Midbrain (tissue), 1 donor: ENCODE measurements around the gene RBM18.

Source experiments
- DNase-seq: peaks from one replicate; lab custom pipeline; 2025; lab: John Stamatoyannopoulos, UW

The RBM18 gene

DNA sequence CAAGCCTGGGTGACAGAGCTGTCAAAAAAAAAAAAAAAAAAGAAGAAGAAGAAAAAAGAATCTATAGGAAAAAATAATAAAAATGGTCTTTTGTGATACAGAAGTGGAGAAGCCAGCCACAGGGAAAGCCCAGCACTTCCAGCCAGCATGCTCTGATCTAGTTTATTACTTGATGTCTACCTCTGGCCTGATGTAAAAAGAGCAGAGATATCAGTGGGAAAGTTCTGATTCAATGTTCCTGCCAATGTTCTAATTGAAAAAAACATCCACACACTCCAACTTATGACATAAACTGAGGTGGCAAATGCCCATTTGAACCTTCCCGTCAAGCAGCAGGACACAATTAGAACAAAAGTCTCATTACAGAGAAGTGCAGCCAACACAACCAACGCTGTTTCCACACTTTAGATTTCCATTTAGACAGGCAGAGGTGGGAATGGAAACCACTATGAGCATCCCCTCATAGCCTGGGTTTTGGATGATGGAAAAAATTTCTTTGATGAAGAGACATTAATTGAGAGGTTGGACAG is 5.7 kb downstream of the RBM18 start:
- DNase-seq: no peak

GRCh38 chr9:122256206-122256605 is 8.4 kb downstream of the RBM18 start:
- no peak for DNase-seq

- DNase-seq: no peak
Observed at GRCh38 chr9:122254761-122255160, 9.9 kb downstream of the RBM18 start.

- DNase-seq: no peak
Observed at GRCh38 chr9:122252796-122253195, 11.8 kb downstream of the RBM18 start.

GRCh38 chr9:122251351-122251750 is 13.3 kb downstream of the RBM18 start:
- DNase-seq: peak; percentile 34

DNA sequence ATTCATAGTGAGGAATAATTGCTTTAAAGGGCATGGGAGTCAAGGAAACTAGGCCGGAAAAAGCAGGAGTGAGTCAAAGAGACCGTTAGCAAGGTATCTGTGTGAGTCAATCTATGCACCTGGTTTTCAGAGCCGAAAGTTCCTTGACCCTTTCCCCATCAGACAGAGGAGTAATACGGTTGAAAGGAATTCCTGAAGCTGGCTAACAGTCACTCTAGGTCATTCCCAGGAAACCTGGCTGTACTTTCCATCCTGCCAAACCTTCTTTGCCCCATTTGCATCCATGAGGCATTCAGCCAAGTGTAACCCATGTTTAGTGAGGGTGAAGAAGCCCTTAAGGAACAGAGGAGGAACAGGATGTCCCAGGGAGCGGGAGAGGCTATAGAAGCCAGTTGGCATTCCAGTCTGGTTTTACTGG is 16.2 kb downstream of the RBM18 start:
- peak; percentile 4 for DNase-seq

DNA sequence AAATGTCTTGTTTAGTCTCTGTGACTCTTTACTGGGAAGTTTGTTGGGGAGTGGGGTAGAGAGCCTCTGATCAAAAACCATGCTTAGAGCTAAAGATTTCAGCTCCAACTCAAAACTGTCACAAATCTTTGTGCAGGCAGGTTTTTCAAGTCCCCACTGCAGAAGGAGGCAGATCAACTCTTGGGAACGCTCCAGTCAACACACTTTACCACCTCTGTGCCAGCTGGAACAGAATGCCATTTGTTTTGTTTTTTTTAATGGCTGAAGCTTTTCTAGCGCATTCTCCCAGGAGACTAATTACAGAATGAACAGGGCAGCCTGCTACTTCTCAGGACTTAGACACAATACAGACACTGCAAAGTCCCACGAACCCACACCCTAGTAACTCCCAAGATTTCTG is 18.0 kb downstream of the RBM18 start:
- peak; percentile 23 for DNase-seq

DNA sequence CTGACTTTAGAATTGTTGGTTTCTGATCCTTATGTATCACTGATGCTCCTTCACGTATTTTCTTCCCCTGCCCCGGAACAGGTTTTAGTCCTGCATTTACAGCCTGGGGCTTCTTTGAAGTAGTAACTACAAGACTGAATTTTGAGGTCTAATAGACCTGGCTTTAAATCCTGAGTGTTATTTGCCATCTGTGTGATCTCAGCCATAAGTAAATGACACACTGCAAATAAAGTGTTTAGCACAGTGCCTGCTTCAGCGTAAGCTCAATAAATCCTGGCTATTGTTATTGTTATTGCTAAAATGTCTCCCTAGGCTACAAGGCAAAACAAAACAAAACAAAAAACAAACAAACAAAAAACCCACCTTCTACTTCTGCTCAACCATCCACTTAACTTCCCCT is 20.3 kb downstream of the RBM18 start:
- DNase-seq: no peak

DNA sequence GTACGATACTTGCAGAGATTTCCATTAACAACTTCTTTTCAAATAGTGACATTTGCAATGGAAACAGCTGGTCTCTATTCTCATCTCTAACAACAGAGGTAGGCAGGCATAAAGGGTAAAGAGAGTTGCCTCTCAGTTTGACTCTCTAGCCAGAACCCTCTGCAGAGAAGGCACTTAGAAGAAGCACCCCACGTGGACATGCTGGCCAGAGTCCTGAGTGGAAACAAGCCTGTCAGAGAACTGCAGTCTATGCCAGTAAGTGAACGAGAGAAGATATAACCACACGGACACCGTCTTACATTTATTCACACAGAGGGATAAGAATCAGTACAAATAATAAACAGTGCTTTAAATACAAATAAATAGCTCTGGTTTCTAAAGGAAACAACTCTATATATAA is 24.9 kb downstream of the RBM18 start:
- peak; percentile 26 for DNase-seq

GRCh38 chr9:122236681-122237080 is 28.0 kb downstream of the RBM18 start:
- DNase-seq: no peak

DNA sequence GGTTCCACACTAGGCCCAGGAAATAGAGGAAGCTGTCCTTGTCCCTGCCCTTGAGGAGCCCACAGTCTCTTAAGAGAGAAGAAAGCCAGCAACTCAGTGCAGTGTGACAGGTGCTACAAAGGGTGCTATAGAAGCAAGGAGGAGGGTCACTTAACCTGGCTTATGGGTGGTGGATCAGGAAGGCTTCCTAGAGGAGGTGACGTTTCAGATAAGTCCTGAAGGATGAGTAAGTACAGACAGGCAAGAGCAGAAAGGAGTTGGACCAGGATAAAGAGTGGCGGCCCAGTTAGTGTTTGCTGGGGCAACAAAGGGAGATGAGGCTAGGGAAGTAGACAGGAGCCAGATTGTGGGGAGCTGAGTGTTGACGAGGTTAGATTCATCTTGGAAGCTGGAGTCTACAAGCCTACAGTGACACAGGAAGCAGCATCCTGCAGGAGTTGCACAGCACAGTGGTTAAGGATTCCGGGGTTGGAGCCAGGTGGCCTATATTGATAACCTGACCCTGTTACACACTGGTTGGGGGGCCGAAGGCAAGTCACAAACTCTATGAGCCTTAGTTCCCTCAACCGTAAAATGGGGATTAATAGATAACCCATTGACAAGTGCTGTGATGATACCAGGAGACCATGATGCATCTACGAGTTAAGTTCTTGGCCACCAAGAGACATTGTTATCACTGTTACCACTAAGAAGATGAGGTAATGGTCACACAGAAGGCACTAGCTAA is 30.5 kb downstream of the RBM18 start:
- no peak for DNase-seq

GRCh38 chr9:122232796-122233306 is 31.8 kb downstream of the RBM18 start:
- DNase-seq: no peak

- no peak for DNase-seq
Observed at GRCh38 chr9:122229485-122229837, 35.2 kb downstream of the RBM18 start.

DNA sequence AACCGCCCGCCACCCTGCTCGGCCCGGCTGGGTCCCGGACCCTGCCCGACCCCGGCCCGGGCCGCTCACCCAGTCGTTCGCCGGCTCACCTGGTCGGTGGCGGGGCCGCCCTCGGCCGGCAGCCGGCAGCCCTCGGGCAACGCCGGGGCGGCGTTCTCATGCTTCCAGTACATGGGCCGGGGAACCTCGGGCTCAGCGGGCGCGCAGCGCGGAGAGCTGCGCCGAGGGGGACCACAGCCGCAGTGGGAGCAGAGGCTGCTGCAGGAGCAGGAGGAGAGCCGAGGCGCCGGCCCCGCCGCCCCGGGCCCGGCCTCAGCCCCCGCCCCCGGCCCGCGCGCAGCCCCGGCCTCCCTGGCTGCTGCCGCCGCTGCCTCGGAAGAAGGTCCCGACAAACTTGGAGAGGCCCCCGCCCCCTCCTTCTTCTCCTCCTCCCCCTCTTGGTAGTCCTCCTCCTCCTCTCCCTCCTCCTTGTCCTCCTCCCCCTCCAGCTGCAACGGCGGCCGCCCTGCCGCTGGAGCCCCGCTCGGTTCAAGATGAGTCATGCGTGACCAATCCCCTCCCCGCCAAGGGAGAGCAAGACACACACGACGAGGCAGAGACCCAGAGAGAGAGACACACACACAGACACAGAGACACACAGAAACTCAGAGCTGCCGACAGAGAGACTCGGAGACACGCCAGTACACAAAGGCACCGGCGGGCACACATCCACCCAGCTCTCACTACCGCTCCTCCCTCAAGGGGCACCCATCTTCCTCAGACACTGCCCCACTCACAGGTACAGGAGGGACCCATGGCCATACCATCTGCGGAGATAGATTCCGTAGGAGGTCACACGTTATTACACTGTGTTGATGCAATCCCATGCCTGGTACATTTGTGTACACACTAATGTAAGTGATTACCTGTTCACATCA is 35.8 kb downstream of the RBM18 start, which contains the start of gene LHX6:
Gene LHX6 (minus strand): TSS at position 390 of the 917 bp plus-strand sequence. CDS start 217 bp downstream, at position 173.
- no peak for DNase-seq

DNA sequence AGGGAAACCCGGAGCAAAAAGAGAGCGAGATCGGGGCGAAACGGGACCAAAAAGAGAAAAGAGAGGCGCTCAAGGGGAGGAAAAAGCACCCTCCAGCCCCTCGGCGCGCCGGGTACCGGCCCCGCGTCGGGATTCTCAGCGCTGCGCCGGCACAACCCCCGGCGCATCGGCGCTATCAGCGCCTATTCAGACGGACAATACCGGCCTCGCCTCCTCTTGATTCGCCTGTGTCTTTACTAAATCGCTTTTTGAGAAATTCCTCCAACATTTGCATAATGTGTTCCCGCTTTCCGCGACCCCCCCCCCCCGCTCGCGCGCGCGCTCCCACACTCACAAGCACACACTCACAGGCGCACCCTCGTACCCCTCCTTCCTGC is 36.5 kb downstream of the RBM18 start:
- no peak for DNase-seq

DNA sequence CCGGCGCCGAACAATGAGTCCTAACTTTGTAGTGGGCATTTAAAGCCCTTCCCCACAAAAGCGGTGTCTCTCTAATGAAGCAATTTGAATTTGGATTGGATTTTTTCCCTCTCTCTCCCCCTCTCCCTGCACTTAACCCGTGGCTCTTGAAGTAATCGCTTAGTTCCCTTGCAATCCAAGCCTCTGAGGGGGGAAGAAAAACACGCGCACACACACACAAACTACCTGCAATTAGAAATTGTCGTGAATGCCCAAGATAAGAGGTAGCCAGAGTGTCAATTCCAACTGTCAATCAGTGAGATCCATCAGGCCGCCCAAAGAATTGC is 37.1 kb downstream of the RBM18 start:
- no peak for DNase-seq

DNA sequence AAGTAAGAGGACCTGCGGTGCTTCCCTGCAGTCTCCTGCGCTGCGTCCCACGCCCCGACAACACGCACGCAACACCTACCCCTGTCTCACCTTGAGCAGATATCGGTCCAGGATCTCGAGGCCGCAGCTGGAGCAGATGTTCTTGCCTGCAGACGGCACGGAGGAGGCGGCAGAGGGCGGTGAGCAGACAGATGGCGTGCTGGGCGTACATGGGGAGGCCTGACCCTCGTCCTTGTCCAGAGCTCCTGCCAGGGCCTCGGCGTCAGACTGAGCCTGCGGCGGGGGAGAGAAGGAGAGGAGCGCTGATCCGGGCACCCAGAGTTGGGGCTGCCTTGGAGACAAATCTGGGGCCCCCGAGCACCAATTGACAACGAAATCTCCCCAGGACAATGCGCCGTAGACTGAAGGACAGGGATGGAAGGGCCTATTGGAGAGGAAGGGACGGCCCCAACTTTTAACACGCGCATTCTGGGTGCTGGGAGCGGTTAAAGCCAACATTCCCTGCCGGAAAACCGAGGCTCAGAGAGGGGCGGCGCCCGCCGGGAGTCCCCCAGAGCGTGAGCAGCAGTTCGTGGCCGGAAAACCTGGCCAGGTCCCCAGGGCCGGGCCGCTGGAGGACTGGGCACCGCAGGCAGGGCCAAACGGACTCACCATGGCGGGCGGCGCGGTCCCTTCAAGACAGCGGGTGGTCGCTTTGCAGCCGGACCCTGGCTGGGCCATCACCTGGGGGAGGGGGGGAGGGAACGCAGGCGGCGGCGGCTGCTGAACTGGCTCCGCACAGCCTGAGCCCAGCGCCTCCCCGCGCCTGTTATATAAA is 37.7 kb downstream of the RBM18 start:
- DNase-seq: no peak

DNA sequence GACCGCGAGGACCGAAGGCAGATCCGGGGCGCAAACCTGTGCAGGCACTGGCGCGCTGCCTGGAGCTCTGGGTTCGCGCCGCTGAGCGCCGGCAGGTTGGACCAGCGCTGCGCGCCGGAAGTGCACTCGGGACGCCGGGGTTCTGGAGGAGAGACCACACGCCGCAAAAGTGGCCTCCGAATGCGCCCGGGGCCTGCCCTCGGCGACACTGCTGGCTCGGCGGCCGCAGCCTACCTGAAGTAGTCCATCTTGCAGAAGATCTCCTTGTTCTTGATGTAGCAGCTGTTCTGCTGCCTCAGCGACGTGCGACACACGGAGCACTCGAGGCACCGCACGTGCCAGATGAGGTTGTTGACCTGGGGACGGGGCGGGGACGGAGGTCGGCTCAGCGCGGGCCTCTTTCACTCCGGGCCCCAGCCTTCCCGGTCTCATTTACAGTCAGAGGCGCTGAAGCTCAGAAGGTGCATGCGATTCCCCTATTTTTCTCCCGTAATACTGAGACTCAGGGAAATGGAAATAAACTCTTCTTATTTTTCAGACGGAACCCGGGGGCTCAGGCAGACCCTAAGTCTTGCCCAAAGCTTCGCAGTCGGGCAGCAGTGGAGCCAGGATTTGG is 38.4 kb downstream of the RBM18 start:
- no peak for DNase-seq

DNA sequence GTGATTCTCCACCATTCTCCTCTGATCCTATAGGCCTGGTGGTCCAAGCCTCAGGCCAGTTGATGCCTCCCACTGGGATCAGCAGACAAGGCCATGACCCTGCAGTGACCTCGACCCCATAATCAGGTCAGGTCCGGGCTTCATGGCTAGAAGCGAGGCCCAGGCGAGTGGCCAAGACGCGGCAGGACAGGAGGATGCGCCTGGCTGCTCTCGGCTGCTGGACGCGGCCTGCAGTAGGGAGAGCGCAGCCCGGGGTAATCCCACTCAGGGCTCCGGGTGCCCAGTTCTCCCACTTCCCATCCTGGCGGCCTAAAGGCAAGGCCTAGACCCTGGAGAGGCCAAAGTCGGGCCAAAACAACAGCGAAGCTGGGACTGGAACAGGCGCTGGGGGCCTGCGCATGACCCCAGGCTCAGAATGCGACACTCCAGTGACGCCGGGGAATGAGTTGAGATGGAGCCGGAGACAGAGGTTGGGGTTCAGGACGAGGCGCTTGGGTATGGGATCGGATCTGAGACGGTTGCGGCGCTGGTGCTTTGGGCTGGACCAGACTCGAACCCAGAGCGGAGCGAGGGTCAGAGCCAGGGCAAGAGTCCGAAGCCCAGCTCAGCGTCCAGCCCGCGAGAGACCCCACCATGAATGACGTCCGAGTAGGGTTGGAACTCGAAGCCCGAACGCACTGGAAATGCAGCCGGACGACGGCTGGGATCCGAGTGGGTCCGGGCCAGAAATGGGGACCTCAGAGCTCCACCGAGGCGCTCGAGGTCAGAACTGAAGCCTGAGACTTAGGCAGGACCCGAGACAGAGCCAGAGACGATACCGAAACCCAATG is 39.1 kb downstream of the RBM18 start:
- no peak for DNase-seq

DNA sequence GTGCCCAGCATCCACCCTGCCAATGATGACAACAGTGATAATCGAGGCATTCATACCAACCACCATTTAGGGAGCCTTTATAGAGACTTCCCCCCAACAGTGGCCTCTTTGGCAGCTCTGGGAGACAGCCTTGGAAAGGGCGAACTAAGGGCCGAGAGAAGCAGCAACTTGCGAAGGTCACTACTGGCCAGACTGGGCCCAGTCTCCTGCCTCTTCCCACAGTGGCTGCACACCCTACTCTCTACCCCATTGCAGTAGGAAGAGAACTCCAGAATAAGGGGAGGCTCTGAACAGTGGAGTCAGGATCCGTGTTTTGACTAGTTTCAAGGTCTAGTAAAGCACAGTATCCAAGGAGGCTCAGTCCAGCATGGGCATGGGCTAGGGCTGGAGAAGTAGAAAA is 41.2 kb downstream of the RBM18 start:
- DNase-seq: no peak

GRCh38 chr9:122222791-122223190 is 41.8 kb downstream of the RBM18 start:
- DNase-seq: no peak
